HG03354 (cell line): ENCODE results near the gene GRID2.
"Not testable (repeated sequence)": the region's sequence is repeated elsewhere in the genome, so short reads cannot be mapped to it uniquely, and the experiment has no call there.

Experiments used
- ATAC-seq: cut with Tn5 transposase; IDR thresholded peaks from one replicate; pipeline ENCODE4 v1.9.1; 2021; ENCODE audit warnings: mild to moderate bottlenecking; ENCODE audit not compliant: unreplicated experiment, poor library complexity, severe bottlenecking

The GRID2 gene

DNA sequence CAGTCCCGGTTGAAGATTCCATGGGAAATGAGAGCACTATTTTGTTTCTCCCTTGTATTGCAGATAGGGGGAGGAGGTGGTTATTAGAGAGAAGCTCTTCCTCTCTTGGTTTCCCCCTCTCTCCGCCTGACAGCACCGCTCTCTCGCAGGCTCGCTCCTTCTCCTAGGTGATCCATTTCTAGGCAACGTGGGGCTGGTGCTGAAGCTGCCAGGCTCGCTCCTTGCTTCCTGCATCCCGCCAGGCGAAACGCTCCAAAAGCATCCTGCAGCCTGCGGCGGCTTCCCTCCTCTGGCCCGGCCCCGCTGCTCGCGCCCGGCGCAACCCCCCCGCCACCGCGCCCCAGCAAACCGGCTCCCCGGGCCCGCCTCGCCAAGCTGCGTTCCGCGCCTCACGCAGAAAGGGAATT is at the start of gene GRID2:
Gene GRID2 (plus strand): TSS at position 346 of the 407 bp plus-strand sequence.
- no peak for ATAC-seq

DNA sequence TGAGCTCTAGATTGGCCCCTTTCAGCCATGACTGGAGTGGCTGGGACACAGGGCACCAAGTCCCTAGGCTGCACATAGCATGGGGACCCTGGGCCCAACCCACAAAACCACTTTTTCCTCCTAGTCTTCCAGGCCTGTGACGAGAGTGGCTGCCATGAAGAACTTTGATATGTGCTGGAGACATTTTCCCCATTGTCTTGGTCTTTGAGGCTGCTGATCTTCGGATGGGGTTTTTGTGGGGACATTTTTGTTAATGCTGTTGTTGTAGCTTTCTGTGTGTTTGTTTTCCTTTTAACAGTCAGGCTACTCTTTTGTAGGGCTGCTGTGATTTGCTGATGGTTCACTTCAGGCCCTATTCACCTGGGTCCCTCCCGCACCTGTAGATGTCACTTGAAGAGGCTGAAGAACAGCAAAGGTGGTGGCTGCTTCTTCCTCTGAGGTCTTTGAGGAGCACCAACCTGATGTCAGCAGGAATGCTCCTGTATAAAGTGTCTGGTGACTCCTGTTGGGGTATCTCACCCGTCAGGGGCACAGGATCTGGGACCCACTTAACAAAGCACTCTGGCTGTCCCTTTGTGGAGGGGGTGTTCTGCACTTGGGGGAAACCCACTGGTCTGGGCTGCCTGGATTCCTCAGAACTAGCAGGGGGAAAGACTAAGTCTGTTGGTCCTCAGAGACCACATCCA is 49.6 kb upstream of the GRID2 start:
- no peak for ATAC-seq

DNA sequence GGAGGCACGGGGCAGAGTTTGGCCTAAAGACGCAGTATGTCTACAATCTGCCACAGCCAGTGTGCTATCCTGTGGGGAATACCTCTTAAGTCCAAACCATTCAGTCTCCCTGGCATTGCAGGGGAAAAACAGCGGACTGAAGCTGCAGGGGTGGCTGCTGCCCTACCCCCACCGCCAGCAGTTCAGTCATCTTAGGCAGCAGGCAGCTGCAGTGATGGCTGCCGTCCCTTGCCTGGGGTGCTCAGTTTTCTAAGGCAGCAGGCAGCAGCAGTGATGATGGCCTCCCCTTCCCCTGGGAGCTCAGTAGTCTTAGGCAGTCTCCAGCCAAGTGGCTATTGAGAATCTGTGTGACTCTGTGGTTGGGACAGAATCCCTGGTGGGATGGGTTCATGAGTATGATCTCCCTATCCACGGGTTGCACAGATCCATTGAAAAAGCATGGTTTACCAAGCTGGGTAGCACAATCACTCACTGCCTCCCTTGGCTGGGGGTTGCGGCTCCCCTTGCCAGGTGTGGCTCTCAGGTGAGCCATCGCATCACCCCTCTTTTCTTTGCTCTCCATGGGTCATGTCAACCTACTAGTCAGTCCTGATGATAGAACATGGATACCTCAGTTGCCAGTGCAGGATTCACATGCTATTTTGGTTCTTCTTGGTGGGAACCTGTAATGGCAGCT is 48.9 kb upstream of the GRID2 start:
- no peak for ATAC-seq

DNA sequence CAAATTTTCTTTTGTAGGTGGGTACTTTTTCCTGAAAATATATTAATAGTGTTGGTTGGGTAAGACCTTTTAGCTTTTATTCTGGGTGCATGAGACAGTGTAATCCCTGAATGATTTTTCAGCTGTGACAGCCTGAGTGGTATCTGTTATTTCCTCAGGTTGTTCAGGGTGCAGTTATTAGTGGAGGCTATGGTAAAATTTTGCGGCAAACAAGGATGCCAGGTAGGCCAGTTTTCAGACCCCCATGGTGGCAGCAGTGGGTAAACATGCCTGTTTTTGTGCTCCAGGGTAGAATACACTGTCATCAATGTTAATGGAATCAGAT is 47.9 kb upstream of the GRID2 start:
- ATAC-seq, result no peak

DNA sequence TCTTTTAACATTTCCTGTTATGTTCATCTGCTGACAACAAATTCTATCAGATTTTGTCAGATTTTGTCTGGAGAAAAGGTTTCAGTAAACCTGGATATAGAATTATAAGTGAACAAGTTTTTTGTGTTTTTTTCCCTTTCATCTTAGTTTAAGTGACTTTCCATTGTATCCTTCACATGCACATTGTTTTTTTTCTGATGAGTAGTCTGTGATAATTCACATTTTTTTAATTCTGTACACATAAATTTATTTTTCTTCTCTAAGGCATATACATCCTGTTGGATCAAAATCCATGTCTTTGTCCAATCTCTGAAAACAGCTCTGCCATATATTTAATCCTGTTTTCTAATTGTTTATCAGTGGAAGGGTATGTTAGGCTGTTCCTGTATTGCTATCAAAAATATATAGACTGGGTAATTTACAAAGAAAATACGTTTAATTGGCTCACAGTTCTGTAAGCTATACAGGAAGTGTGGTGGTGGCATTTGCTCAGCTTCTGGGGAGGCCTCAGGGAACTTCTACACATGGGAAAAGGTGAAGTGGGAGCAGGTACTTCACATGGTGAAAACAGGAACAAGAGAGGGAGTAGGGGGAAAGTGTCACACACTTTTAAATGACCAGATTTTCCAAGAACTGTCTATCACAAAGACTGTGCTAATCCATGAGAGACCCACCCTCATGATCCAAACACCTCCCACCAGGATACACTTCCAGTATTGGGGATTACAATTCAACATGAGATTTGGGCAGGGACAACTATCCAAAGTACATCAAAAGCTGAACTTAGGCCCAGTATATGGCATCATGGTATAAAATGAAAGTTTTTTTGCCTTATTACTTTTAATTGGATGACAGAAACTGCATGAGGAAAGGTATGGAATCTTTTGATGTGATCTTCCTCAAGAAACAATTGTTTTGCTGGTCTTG is 45.6 kb upstream of the GRID2 start:
- no peak for ATAC-seq

DNA sequence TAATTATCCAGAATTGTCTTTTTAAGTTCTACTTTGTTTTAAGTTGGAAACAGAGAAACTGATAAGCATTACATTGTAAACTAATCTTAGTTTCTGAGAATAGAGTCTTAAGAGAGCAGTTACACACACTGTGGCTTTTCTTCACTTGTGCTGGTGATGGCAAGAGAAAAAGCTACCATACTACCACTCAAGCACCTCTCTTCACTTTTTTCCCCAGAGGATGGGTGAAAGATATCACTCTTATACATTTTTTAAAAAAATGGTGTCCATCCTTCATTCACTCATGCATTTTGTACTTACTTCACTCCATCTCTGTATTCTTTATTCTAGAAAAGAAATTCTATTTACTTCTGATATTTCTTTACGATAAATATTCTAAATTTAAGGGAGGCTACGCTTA is 42.5 kb upstream of the GRID2 start:
- no peak for ATAC-seq

DNA sequence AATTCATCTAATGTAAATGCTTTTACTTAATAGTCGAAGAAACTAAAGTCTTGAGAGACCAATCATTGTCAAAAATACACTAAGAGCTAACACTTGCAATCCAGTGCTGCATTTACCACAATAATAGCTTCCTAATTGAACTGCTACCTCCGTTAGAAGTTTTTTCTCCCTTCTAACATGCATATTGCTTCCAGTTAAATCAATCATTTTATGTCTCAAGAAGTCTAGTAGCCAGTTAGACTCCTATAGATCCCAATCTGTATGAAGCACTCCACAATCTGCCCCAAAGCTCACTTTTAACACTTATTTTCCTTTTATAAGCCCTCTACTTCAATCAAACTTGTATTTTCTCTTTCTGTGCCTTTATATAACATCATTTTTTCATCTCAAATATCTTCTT is 41.4 kb upstream of the GRID2 start:
- no peak for ATAC-seq

DNA sequence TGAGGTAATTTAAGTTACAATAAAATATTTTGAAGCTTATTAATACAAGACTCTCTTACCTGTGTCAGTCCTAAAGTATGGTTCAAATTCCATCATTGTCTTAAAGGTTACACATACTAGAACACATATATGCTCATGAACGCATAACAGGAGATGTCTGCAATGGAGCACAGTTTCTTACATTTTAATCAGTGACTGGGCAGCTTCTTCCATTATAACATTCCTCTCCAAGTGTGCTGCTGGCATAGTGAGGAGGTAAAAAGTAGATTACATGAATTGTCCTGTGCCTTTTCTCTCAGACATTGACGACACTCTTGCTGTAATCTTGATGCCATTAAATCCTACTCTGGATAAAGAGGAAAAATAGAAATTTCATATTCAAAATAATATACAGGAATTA is 40.8 kb upstream of the GRID2 start:
- ATAC-seq, result no peak

DNA sequence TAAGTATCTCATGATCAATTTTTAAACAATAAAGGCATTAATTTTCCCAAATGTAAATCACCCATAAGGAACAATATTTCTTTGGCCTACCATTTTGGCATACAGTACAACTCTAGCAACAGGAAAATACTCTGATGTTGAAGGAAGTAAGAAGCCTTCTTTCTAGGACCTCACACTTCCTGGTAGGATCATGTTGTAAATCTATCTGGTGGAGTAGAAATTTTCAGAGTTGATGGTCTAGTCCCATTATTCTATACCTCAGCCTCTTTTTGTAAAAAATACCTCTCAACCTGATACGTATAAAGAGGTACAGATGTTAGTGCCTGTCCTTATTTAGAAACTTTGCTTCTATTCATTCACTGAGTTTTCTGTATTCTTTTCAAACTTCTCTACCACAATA is 40.2 kb upstream of the GRID2 start:
- ATAC-seq, result no peak

DNA sequence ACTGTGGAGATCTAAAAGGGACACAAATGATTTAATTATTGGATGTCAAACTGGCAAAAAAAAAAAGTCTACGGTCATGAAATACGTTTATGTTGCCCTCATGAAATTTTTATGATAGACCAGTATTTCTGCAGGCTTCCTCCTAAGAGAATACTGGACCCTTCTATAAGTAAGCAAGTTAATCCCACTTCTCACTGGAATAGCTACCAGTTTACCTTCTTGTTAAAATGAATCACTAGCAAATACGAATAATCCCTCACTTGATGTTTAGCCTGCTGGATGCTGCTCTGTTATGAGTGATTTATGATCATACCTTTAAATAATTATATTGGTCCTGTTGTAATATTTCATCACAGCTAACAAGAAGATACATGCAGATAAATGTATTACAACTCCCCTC is 39.6 kb upstream of the GRID2 start:
- no peak for ATAC-seq

DNA sequence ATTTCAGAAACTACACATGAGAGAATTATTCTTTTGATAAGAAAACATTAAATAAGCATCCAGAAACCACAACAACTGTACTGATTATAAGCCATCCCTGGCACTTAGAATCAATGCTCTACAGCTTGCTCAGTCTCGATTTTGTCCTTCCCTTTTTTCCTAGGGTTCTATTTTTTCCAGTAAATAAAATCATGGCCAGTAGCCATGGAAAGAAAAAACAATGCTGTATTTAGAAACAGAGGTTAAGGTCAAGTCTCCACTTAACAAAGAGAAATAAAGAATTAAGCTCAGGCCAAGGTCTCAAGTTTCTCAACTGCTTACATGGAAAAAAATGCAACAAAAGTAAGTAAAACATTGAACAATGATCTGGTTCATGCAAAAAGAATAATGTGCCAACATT is 38.7 kb upstream of the GRID2 start:
- ATAC-seq, result no peak

DNA sequence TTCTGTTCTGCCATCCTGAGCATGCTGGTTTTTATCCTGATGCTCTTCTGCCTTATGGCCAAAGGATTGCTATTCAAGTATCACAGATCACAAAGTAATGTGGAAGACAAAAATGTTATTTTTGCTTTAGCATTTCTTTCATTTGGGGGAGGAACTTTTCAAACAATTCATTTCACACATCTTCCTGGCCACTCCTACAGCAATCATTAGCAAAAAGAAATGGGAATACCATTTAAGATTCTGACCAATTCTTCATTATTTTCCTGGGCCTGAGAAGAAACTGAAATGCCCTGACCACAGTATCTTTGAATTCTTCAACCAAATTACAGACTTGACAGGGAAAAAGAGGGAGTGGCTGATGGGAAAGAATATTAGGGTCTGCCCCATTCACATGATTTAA is 38.0 kb upstream of the GRID2 start:
- ATAC-seq, result no peak

DNA sequence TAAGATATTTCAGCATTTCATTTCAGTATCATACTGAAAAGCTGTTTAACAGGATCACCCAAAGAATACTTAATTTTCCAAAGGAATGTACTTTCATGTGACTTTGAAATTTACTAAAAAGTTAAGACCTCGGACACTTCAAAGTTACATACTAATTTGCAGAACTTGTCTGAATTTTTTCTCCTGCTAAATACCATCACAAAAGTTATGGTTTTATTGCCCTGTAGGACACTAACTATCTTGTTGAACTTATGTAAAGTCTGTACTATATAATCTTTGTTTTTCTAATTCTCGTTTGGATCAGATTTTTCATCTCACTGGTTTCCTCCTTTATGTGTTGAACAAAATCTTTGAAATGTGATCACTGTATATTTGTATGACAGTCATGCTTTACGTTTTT is 37.2 kb upstream of the GRID2 start:
- ATAC-seq, result no peak

DNA sequence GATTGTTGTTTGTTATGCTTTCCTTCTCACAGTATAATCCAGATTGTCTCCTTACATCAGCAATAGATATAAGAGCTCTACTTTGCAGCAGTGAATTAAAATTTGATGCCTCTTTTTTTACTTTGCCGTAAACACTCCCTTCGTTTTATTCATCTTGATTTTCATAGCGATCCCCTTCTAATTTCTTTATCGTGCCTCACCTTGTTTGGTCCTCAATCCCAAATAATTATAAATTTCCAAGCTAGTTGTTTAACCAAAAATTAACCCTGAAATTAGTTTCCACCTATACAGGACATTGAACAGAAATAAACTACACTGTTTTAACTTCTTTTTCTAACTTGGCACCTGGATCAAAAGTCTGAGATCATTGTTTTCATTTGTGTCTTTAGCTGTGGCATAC is 35.1 kb upstream of the GRID2 start:
- ATAC-seq, result no peak

DNA sequence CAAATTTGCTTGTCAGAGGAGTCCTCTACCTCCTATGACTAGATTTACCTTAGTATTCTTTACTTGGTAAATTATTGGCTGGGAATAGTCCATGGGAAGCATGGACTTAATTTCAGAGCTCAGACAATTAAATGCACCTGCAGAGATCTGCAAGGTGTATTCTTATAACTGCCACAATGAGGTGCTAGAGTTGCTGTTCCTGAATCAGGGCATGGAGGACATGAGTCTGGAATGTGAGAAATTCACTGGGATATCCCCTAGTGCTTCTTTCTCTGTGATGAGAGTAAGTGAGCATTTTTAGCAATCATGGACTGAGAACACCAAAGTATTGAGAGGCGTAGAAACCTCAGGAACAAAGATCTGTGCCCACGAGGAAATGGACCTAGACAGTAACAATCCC is 32.9 kb upstream of the GRID2 start:
- no peak for ATAC-seq

DNA sequence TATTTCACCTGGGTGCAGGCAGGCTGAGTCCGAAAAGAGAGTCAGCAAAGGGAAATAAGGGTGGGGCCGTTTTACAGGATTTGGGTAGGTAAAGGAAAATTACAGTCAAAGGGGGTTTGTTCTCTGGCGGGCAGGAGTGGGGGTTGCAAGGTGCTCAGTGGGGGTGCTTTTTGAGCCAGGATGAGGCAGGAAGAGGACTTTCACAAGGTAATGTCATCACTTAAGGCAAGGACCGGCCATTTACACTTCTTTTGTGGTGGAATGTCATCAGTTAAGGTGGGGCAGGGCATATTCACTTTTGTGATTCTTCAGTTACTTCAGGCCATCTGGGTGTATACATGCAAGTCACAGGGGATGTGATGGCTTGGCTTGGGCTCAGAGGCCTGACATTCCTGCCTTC is 32.2 kb upstream of the GRID2 start:
- not testable (repeated sequence) for ATAC-seq

DNA sequence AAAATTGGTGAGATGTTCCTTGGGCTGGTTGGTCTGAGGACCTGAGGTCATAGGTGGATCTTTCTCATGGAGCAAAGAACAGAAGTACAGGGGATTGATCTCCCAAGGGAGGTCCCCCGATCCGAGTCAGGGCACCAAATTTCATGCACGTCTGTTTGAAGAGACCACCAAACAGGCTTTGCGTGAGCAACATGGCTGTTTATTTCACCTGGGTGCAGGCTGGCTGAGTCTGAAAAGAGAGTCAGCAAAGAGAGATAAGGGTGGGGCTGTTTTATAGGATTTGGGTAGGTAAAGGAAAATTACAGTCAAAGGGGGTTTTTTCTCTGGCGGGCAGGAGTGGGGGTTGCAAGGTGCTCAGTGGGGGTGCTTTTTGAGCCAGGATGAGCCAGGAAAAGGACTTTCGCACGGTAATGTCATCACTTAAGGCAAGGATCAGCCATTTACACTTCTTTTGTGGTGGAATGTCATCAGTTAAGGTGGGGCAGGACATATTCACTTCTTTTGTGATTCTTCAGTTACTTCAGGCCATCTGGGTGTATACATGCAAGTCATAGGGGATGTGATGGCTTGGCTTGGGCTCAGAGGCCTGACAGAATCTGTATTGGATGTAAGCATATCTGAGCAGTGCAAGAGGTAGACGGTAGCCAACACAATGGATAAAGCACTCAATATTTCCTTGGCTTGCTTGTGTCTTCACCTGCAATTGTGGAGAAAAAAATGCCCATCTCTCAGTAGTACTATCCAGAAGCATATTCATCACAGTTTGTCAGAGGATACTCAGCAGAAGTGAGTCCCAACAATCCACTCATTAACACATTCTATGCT is 26.5 kb upstream of the GRID2 start:
- not testable (repeated sequence) for ATAC-seq

DNA sequence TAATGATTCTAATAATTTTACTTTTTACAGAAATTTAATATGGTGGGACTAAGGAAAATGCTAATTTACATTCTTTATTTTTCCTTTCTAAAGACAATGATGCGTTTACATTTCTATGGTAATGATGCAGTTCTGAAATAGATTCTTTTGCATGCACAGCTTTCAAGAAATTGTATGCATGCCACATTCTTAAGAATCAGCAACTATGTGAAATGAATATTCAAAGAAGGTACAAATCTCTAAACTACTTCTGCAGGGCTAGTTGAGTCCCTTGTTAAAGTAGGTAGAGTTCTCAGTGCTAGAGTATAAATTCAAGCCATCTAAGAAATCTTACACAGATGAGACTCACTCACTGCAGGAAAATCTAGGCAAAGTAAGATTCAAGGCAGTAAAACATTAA is 24.5 kb upstream of the GRID2 start:
- ATAC-seq, result no peak

DNA sequence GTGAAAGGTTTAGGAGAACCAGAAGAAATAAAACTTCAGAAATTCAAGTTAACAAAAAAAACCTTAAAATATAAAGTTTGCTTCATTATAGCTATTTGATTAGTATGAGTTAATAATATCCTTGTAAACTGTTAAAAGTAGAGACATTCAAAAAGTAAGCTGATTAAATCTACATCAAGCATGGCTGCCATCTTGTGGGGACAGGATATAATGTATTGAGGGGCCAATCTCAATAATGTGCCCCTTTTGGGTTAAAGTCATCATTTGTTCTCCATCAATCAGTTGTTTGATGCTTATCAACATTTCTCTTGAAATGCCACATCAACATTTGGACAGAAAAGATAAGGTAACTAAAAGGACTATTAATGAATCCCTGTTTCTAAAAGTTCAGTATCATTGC is 4.6 kb upstream of the GRID2 start:
- no peak for ATAC-seq

DNA sequence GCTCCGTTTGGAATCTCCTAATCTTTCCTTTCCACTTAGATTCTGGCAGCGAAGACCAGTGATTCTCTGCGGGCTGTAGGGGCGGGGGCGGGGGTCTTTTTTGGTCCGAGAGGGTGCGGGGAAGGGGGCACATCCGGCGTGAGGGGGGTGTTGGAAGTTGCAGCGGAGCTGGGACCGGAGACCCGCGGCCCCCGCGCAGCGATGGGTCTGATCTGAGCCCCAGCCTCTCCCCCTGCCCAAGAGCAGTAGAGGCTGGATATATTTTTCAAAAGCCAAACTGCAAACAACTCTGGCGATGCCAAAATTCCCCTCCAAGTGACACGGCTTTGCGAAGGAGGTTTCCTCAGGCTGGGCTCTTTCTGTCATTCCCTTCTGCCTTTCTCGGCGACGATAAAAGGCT is 355 bp downstream of the GRID2 start:
- no peak for ATAC-seq
